Brain microvascular endothelial cell (primary cell): Measurements from ENCODE around the gene KCNK7.

Experiments
- DNase-seq: peaks from one replicate; pipeline ENCODE4 v3.0.0-alpha.2; 2020
- H3K27ac ChIP-seq: fragments of 250-450 bp; sonication (Bioruptor Pico); 2 replicates; pipeline ENCODE4 v1.5.1; 2020; ENCODE audit warnings: mild to moderate bottlenecking, moderate library complexity
- H3K27me3 ChIP-seq: fragments of 250-450 bp; sonication (Bioruptor Pico); replicated peaks from 2 replicates; pipeline ENCODE4 v1.5.1; 2020; ENCODE audit warnings: mild to moderate bottlenecking
- H3K36me3 ChIP-seq: fragments of 250-450 bp; sonication (Bioruptor Pico); replicated peaks from 2 replicates; pipeline ENCODE4 v1.5.1; 2020; ENCODE audit warnings: mild to moderate bottlenecking
- H3K4me3 ChIP-seq: 2 replicates; pipeline ENCODE4 v1.5.1; 2011; ENCODE audit warnings: low read depth, mild to moderate bottlenecking, control low read depth, low read length, moderate library complexity
- CTCF ChIP-seq: IDR thresholded peaks from 2 replicates; pipeline ENCODE4 v1.5.1; 2011; ENCODE audit warnings: low read depth, mild to moderate bottlenecking, moderate library complexity, low read length, control low read depth, inconsistent platforms; ENCODE audit errors: missing control alignments
- in situ Hi-C: cut with HindIII; loops from 2 replicates; pipeline ENCODE4 v1.10.0; 2017; ENCODE audit warnings: low sequenced_read_pairs, low pct_ligation_motif_present

Gene KCNK7

GRCh38 chr11:65604258-65604657, 8.7 kb upstream of the KCNK7 start:
- in situ Hi-C loops, result no loop called here
- H3K27me3 ChIP-seq, result no peaks in the 10 kb centered on the region
- H3K27ac ChIP-seq, result no peak overlapping the region
- DNase-seq, result no peak
- no peak for TF ChIP-seq CTCF
- H3K36me3 ChIP-seq, result peaks cover 37% of the 10 kb centered on the region
- H3K4me3 ChIP-seq, result no peak overlapping the region

GRCh38 chr11:65599955-65600246, 4.3 kb upstream of the KCNK7 start:
- Histone ChIP-seq H3K27ac (no peak overlapping the region), H3K36me3 (peaks cover 30% of the 10 kb centered on the region), H3K4me3 (no peak overlapping the region), H3K27me3 (no peaks in the 10 kb centered on the region)
- no peak for TF ChIP-seq CTCF
- DNase-seq, result no peak
- in situ Hi-C loops, result no loop called here

- TF ChIP-seq CTCF, result no peak
- DNase-seq, result no peak
- no peak overlapping the region for H3K27ac ChIP-seq
- H3K4me3 ChIP-seq, result no peak overlapping the region
- in situ Hi-C loops, result no loop called here
- H3K27me3 ChIP-seq, result no peaks in the 10 kb centered on the region
- H3K36me3 ChIP-seq, result peaks cover 25% of the 10 kb centered on the region
Measured at GRCh38 chr11:65599216-65599954, 3.8 kb upstream of the KCNK7 start.

GRCh38 chr11:65598258-65598699, 2.7 kb upstream of the KCNK7 start:
- H3K4me3 ChIP-seq, result no peak overlapping the region
- no peak for TF ChIP-seq CTCF
- peaks cover 20% of the 10 kb centered on the region for H3K36me3 ChIP-seq
- no peaks in the 10 kb centered on the region for H3K27me3 ChIP-seq
- no peak for DNase-seq
- H3K27ac ChIP-seq, result no peak overlapping the region
- in situ Hi-C loops, result no loop called here

- H3K36me3 ChIP-seq, result peaks cover 24% of the 10 kb centered on the region
- no peak for TF ChIP-seq CTCF
- no peak overlapping the region for H3K4me3 ChIP-seq
- H3K27me3 ChIP-seq, result no peaks in the 10 kb centered on the region
- in situ Hi-C loops, result no loop called here
- H3K27ac ChIP-seq, result no peak overlapping the region
- no peak for DNase-seq
Measured at GRCh38 chr11:65596520-65596919, 920 bp upstream of the KCNK7 start.

- Histone ChIP-seq H3K36me3 (peaks cover 24% of the 10 kb centered on the region), H3K27ac (no peak overlapping the region)
Measured at GRCh38 chr11:65595131-65595530, 469 bp downstream of the KCNK7 start.

More at GRCh38 chr11:65595131-65595530, 469 bp downstream of the KCNK7 start:
- in situ Hi-C loops, result no loop called here
- DNase-seq, result no peak
- H3K27me3 ChIP-seq, result no peaks in the 10 kb centered on the region
- no peak overlapping the region for H3K4me3 ChIP-seq
- no peak for TF ChIP-seq CTCF
